Parathyroid adenoma (tissue), 2 donors: ENCODE measurements around the gene ETFA.

Experiments
- H2AFZ ChIP-seq: fragments of 300-600 bp; sonication (generic); one replicate; pipeline ENCODE4 v1.7.0; 2017; ENCODE audit warnings: antibody characterized with exemption, mild to moderate bottlenecking
- H3K27ac ChIP-seq: fragments of 300-600 bp; sonication (generic); one replicate; pipeline ENCODE4 v1.7.0; 2017
- H3K27me3 ChIP-seq: fragments of 300-600 bp; sonication (generic); one replicate; pipeline ENCODE4 v1.7.0; 2017; ENCODE audit warnings: low read length; ENCODE audit not compliant: control insufficient read depth, insufficient read depth
- H3K36me3 ChIP-seq: fragments of 300-600 bp; sonication (generic); one replicate; pipeline ENCODE4 v1.7.0; 2017; ENCODE audit warnings: low read length; ENCODE audit not compliant: control insufficient read depth, insufficient read depth
- H3K4me1 ChIP-seq: fragments of 300-600 bp; sonication (generic); one replicate; pipeline ENCODE4 v1.7.0; 2017; ENCODE audit warnings: control low read depth
- H3K4me2 ChIP-seq: fragments of 300-600 bp; sonication (generic); one replicate; pipeline ENCODE4 v1.7.0; 2017; ENCODE audit warnings: low read length
- H3K4me3 ChIP-seq: fragments of 300-600 bp; sonication (generic); one replicate; pipeline ENCODE4 v1.7.0; 2017; ENCODE audit warnings: low read depth, low read length
- H3K79me2 ChIP-seq: fragments of 300-600 bp; sonication (generic); one replicate; pipeline ENCODE4 v1.7.0; 2017; ENCODE audit warnings: control low read depth
- H3K9ac ChIP-seq: fragments of 300-600 bp; sonication (generic); one replicate; pipeline ENCODE4 v1.7.0; 2017; ENCODE audit warnings: mild to moderate bottlenecking
- H3K9me3 ChIP-seq: fragments of 300-600 bp; sonication (generic); one replicate; pipeline ENCODE4 v1.7.0; 2017; ENCODE audit warnings: low read length; ENCODE audit not compliant: control insufficient read depth
- CTCF ChIP-seq: fragments of 300-600 bp; sonication (generic); IDR thresholded peaks from one replicate; pipeline ENCODE4 v1.7.0; 2017; ENCODE audit warnings: antibody characterized with exemption, mild to moderate bottlenecking
- donor health status: primary hyperparathyroidism.

The ETFA gene

GRCh38 chr15:76208786-76209424 is 102.4 kb downstream of the ETFA start:
- Histone ChIP-seq H3K27ac (no peak overlapping the region), H3K27me3 (no peaks in the 10 kb centered on the region), H2AFZ (no peak overlapping the region), H3K36me3 (no peaks in the 10 kb centered on the region), H3K79me2 (no peaks in the 10 kb centered on the region), H3K4me1 (no peaks in the 10 kb centered on the region), H3K4me2 (no peak overlapping the region), H3K9me3 (no peaks in the 10 kb centered on the region), H3K9ac (no peak overlapping the region), H3K4me3 (no peak overlapping the region)
- no peak for TF ChIP-seq CTCF

- Histone ChIP-seq H3K27me3 (no peaks in the 10 kb centered on the region), H3K79me2 (no peaks in the 10 kb centered on the region), H3K9ac (no peak overlapping the region), H3K36me3 (no peaks in the 10 kb centered on the region), H3K4me1 (no peaks in the 10 kb centered on the region), H3K27ac (no peak overlapping the region), H3K4me3 (no peak overlapping the region), H3K9me3 (no peaks in the 10 kb centered on the region), H2AFZ (no peak overlapping the region), H3K4me2 (no peak overlapping the region)
- TF ChIP-seq CTCF, result no peak
Observed at GRCh38 chr15:76208084-76208785, 103.0 kb downstream of the ETFA start.

- Histone ChIP-seq H3K4me2 (no peak overlapping the region), H2AFZ (no peak overlapping the region), H3K27me3 (no peaks in the 10 kb centered on the region), H3K9me3 (no peaks in the 10 kb centered on the region), H3K36me3 (no peaks in the 10 kb centered on the region), H3K4me1 (no peaks in the 10 kb centered on the region), H3K9ac (no peak overlapping the region), H3K4me3 (no peak overlapping the region), H3K79me2 (no peaks in the 10 kb centered on the region), H3K27ac (no peak overlapping the region)
- no peak for TF ChIP-seq CTCF
Observed at GRCh38 chr15:76206325-76206976, 104.8 kb downstream of the ETFA start.

GRCh38 chr15:76204916-76205460 is 106.3 kb downstream of the ETFA start:
- no peak overlapping the region for H2AFZ ChIP-seq
- no peaks in the 10 kb centered on the region for H3K36me3 ChIP-seq
- H3K9ac ChIP-seq, result no peak overlapping the region
- no peak overlapping the region for H3K4me3 ChIP-seq
- no peak overlapping the region for H3K27ac ChIP-seq
- no peaks in the 10 kb centered on the region for H3K27me3 ChIP-seq
- H3K9me3 ChIP-seq, result no peaks in the 10 kb centered on the region
- no peak overlapping the region for H3K4me2 ChIP-seq
- H3K79me2 ChIP-seq, result no peaks in the 10 kb centered on the region
- H3K4me1 ChIP-seq, result no peaks in the 10 kb centered on the region
- no peak for TF ChIP-seq CTCF
